Mesenteric fat pad (tissue), 1 donor: ENCODE measurements around the gene CCSER1. TPM values are rescaled to one million over a fixed set of nuclear protein-coding genes. Genes with fewer than 3 reads are reported as not detected.
"Not testable (repeated sequence)": the region's sequence is repeated elsewhere in the genome, so short reads cannot be mapped to it uniquely, and the experiment has no call there.

ENCODE experiments used
- DNase-seq: peaks from one replicate; pipeline ENCODE4 v3.0.0-alpha.2; 2020; ENCODE audit warnings: low spot score
- total RNA-seq: library from RNA; stranded (reverse); fragmentation: NEBNext Ultra II Directional; extraction: Animal tissue kit (Norgen Biotek cat#: 25700); gene quantifications from one replicate; pipeline ENCODE4 v1.2.1, GENCODE V29; 2021
- donor health status: DM: yes; HTN: yes; CAD: no.

CCSER1 gene
- total RNA-seq, 1 donor from 2014 or later, result 9.7 TPM

DNA sequence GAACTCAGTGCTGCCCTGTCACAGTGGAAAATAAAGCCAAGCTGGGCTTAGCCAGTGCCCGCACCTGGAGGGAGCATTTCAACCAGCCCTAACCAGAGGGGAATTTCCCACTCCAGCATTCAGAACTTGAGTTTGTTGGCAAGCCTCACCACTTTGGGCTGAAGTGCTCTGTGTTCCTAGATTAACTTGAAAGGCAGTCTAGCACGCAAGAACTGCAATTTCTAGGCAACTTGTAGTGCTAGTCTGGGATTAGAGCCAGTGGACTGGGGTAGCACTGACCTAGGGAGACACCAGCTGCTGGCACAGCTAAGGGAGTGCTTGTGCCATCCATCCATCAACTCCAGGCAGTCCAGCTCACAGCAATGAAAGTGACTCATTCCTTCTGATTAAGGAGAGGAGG lies 1115.9 kb downstream of the CCSER1 start:
- DNase-seq, result no peak

DNA sequence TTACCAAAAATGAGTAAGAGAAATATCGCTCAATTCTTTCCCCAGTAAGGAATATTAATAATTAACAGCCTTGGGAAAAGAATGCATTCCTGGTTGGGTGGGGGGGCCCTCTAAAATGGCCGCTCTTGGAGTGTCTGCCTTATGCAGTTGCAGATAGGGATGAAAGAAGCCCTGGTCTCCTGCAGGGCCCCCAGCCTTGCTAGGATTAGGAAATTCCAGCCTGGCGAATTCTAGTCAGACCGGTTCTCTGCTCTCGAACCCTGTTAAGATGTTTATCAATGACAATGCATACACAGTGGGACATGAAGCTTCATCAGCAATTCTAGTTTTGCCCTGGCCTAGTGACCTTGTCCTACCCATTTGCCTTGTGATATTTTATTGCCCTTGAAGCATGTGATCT lies 1128.8 kb downstream of the CCSER1 start:
- DNase-seq, result no peak

DNA sequence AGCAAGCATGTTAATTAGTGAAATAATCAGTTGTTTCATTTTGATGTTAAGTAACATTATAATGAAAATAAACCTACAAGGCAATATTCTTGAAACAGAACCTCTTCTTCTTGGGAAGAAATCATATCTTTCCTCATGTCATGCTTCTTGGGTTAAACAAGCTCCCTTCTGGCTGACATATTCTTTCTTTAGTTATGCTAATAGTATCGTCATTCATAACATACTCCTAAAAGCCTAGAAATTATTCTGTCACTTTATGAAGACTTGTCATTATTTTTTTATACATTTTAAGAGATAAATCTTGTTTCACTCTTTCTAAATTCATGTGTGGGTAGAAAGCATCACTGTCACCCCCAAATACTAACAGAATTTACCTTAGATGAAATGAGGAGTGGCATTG lies 1129.6 kb downstream of the CCSER1 start:
- no peak for DNase-seq

DNA sequence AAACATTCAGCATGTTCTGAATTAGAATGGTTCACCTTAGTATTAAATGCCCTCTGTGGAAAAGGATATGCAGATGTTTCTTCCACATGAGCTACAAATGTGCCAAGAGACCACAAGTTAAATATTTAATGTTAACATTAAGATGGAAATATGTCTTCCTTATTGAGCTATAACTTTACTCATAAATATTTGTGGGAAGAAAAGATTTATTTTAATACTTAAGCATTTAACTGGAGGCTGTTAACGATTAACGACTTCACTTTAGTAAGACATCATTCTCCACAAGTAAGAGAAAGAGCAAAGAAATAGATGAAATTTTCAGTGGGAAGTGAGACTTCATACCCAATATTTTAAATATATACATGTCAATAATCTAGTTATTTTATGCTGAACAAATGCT lies 1130.5 kb downstream of the CCSER1 start:
- no peak for DNase-seq

DNA sequence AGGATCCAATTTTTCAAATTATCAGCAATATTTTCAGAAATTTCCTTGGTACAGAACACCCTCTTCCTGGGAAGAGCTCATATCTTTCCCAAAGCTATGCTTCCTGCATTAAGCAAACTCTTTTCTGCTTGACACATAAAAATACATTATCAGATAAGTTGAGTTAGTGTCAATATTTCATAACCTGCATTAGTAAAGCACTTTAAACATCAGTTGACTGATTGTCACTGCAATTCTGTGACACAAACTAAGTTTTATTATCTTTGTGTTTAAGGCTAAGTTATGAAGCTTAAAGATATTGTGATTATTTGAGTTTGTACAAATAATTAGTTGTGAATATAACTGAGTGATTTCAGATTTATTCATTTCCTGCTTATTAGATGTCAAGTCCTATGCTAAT lies 1131.1 kb downstream of the CCSER1 start:
- DNase-seq, result no peak

DNA sequence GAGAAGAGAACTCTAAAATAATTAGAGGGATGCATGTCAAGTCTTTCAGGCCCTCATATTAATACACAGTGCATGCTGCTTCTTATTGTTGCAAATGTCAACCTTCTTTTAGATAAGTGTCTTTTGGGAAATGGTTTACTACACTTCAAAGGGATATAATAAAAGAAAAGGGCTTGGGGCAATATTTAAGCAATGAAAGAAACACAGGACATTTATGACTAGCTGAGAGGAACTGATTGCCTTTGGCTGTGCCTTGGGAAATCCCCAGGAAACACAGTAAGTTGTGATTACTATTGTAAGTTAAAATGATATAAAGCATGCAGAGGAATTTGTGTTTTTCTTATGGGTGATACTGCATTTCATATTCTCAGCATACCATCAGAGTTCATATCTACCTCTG lies 1140.3 kb downstream of the CCSER1 start:
- no peak for DNase-seq

DNA sequence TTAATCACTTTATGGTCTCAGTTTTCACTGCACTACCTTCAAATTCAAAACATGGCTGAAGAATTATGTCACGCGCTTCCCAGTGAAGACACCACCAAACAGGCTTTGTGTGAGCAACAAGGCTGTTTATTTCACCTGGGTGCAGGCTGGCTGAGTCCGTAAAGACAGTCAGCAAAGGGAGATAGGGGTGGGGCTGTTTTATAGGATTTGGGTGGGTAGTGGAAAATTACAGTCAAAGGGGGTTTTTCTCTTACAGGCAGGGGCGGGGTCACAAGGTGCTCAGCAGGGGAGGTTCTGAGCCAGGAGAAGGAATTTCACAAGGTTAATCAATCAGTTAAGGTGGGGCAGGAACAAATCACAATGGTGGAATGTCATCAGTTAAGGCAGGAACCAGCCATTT lies 1141.3 kb downstream of the CCSER1 start:
- DNase-seq, result not testable (repeated sequence)

DNA sequence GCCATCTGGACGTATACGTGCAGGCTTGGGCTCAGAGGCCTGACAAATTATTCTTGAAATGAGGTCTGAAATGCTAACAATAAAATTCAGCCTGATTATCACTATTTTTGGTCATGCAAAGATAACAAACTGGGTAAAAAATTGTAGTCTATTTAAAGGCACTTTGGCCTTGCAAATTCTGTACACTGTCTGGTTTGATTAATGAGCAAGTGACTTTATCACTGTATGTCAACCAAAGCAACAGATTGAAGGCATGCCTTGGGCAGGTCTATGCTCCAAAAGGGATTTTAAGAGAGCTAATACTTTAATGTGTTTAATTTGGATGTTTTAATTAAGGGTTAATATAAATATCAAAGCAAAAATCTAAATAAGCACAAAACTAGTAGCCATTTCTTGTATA lies 1141.7 kb downstream of the CCSER1 start:
- DNase-seq, result no peak

DNA sequence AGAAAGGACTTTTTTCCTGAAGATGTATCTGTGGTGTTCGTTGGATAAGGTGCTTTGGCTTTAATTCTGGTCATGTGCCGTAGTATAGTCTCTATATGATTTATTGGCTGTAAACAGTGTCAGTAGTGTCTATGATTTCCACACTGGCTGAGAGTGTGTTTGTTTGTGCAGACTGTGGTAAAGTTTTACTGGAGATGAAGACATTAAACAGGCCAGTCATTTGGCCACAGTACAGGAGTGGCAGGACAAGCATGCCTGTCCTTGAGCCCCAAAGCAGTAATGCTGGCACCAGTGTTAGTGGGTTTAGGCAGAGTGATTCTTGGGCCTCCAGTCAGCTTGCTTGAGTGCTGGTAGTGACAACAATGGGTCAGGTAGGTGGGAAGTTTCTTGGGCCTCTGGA lies 1152.7 kb downstream of the CCSER1 start:
- DNase-seq, result no peak

DNA sequence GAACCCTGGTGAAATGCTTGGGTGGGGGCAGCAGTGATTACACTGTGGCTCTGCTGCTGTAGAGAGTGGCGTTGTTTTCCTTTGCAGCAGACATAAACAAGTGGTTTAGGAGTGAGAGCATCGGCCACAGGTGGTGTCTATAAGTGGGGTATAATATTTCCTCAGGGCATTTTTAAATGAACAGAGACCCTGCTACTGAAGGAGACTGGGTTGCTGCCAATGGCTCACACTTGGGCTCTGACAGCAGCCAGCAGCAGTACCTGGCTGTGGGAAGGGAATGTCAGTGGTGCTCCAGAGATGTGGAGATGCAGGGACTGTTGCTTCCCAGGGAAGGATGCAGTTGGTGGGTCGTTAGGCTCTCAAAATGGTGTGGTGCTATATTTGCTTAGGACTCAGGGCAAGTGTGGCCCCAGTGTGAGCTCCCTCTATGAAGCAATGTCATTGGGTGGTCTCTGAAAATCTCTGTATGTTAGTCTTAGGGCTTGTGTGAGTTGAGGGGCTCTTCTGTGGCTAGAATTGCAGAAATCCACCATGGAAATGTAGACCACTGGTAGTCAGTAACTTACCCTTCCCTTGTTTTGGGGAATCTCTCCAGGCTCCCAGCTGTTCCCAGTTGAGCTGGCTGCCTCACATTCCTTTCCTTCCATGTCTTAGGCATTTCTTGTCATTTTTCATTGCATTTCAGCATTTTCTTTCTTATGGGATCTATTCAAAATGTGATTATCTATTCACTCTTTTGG lies 1153.5 kb downstream of the CCSER1 start:
- DNase-seq, result no peak

DNA sequence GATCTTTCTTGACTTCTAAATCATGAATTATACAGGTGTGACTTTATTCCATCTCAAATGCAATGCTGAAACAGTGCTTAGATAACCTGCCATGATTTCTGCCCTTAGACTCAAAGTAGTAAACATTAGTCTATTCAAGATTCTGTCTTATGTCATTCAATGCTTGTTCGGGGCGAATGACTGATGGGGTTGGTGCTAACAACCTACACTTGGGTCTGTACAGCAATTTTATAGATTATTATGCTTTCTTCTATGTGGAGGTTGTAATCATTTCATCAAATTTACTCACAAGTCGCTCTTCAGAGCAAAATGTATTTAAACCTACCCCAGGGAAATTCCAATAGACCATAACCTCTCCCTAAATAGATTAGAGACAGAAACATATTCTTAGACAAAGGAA lies 1155.0 kb downstream of the CCSER1 start:
- DNase-seq, result no peak

DNA sequence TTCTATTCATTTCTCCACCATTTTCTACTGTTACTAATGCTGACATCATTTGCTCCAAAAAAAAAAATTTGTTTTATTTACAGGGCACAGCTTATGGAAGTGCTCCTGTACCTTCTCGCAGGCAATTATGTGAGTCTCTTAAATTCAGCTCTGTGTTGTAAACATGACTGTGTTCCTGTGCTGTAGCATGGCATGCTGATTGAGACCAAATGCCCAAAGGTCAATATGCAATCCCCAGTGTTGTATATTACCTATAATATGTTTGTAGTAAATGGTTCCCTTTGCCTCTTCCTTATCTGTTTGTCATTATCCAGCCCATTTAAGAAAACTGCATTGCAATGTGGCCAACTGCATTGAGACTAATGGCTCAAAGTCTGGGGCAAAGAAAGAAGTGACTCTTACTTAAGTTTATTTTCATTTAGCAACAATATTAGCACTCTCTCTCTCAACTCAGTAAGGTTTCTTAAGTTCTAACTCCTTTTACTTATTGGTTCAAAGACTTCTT lies 1156.6 kb downstream of the CCSER1 start:
- no peak for DNase-seq

DNA sequence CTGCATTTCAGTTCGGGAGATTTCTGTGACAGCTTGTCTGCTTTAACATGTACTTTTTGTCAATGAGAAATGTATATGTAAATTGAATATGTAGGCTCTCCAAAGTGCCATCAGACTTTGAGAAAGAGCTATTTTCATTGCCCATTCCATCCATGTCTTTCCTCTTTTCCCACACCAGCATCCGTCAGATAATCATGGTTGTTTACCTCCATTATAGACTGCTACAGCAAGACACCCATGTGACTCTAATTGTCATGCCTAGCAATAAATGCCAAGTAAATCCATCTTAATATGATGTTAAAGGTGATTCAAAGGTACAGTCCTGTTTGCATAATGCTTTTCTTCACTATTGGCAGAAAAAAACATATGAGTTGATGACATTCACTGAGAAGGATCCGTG lies 1157.3 kb downstream of the CCSER1 start:
- no peak for DNase-seq

DNA sequence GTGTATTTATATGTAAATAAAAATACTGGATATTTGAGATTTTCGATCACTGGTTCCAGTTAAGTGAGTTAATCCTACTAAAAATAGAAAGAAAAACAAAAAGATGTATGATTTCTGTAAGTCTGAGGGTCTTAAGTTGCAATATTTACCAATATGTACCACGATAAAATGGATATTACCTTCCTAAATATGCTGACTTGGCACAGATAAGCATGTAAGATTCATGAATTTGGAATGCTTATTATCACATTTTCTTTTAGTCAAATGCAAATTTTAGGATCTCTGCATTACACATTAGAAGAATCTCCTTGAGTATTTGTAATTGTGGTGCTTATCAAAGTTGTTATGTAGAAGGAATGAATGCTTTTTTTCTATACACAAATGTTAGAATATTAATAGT lies 1158.3 kb downstream of the CCSER1 start:
- DNase-seq, result no peak

DNA sequence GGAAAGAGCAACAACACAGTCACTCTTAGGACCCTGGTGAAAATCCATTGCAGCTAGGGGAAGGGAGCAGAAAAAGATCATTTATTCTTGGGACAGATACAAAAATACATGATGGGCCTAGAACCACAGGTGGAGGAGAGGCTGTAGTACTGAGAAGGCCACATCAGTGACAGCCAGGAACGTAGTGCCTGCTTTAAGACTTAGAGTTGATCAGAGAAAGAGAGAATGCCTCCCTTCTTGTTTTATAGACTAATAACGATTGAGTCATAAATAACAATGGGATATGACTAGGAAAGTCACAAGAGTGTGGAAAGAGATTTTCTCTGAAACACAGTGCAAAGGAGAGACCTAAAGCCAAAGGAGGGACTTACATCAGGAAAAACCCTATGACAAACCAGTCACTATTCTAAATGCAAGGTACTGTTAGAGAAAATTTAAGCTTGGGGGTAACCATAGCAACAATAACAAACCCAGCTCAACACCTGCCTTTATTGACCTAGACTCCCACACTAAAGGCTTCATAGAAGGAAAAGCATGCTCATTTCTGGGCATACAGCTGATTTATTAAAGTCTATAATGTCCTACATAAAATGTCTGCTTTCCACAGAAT lies 1161.6 kb downstream of the CCSER1 start:
- DNase-seq, result no peak

DNA sequence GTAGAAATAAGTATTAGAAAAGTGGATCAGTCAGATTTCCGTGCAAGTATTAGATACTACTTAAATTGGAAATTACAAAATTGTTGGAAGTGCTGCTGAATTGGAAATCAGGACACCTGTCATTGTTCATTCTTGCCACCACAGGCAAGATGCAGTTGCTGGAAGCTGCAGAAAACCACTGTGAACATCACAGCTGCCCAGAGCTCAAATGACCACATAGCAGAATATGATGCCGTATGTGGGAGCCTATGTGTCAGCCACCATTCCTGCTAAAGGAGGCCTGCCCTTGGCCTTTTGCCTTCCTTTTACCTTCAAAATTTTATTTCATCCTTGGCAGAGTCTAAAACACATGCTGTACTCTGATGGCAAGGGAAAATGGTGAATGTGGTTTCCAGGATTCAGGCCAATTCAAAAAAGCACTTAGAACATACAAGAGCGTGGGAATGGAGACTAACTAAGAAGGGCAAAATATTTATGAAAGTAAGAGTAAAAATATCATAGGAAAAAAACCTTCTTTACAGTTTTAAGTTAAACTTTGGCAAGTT lies 1171.0 kb downstream of the CCSER1 start:
- no peak for DNase-seq

DNA sequence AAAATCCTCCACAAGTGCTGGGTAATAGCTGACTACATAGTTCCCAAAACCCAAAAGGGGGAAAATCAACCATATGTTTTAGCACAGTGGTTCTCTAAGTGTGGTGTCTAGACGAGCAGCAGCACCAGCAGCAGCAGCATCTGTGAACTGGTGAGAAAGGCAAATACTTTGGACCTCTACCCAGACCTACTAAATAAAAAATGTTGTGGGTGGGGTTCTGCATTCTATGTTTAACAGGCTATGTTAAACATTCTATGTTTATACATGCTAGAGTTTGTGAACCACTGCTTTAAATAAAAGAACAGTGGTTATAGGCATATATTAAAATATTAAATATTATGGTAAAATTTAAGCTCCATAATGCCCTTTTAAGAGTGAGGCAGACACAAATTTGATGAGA lies 1171.6 kb downstream of the CCSER1 start:
- no peak for DNase-seq

DNA sequence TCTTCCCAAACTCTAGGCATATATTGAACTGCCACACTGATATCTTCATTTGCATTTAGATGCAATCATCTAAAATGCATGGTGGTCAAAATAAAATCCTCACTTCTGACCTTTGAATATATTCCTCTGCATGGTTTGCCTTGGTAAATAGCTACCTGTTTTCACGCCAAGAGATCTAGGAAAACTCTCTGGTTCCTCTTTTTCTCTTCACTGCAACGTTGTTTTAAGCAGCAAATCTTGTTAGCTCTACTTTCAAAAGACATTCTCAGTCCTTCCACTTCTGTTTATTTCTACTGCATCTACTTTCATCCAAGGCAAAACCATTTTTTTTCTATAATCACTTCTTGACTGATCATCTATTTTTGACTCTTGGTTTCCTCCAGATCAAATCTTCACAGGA lies 1174.9 kb downstream of the CCSER1 start:
- DNase-seq, result no peak

DNA sequence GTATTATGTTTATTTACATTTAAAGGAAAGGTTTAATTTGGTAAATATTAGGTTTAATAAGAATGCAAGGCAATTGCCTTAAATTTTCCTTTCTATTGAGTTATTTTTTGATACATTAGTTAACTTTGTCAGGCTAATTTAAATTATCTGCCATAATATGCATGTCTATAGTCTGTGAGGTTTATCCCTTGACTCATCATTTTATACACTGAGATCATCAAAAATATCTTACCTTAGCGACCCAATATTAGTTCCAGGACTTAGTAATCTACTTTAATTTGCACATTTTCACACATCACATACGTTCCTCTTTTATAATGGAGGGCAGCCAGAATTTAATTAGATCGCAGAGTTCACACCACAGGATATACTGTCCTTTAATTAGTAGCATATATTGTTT lies 1177.1 kb downstream of the CCSER1 start:
- no peak for DNase-seq

DNA sequence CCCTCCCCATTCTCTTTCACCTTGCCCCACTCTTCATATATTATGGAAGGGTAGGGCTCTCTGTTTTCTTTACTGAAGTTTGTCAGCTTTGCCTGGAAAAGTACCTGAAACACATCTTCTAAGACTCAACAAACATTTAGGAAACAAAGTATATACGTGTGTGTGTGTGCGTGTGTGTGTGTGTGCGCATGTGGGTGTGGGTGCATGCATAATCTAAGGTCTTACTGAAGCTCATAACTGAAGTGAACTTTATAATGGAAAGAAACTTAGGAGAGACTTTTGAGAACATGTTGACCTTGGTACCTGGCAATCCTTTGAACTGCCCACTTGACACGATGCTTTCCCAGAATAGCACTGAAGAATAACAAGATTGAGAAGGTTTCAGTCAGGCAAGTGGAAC lies 1190.2 kb downstream of the CCSER1 start:
- DNase-seq, result no peak

DNA sequence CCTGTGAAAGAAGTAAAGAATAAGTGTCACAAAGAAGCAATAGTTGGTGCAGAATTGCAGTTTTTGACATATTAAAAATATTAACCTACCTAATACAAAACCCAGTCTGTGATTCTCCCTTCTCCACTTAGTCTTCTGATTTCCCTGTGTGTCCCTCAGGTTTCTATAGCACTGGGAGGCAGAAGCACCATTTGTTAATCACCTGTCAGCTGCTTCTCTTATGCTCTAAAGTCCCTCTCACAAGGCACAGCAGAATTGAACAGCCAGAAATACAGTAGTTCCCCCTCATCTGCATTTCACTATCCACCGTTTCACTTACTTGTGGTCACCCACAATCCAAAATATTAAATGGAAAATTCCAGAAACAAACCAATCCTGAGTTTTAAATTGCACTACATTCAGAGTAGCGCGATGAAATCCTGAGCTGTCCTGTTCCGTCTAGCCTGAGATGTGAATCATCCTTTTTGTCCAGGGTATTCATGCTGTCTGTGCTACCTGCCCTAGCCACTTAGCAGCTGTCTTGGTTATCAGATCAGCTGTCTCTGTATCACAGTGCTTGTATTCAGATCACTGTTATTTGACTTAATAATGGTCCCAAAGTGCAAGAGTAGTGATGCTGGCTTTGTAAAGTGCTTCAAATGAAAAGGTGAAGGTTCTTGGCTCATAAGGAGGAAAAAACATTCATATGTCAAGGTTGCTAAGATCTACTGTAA lies 1192.5 kb downstream of the CCSER1 start:
- DNase-seq, result no peak

DNA sequence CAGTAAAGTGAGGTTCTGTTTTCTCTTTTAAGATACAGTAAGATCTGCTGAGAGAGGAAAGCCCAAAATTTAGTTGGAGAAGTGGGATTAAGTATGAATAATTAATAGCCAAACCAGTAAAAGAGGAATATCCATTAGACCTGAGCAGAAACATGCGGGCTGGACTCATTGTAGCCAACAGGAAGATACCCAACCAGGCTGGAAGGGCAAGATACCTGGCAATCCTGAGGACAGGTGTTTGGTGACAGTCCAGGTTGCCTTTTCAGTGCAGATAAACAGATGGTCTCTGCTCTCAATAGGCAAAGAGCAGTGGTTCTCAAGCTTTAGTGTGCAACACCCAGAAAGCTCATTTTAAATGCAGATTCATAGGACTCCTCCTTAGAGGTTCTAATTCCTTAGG lies 1195.8 kb downstream of the CCSER1 start:
- no peak for DNase-seq
